Panc1 (cell line): ENCODE measurements around the gene EEF1A1.

Source experiments
- POLR2AphosphoS5 ChIP-seq: IDR thresholded peaks from 2 replicates; pipeline ENCODE4 v1.6.1; 2012; ENCODE audit warnings: mild to moderate bottlenecking, low read depth, low read length, moderate library complexity
- TF ChIP-seq, protein P1 (sequence below): fragments of 450-650 bp; IDR thresholded peaks from 2 replicates; pipeline ENCODE4 v1.5.1; 2017; ENCODE audit warnings: mild to moderate bottlenecking

GRCh38 chr6:73506246-73506645 lies 14.6 kb downstream of the EEF1A1 start:
- TF ChIP-seq POLR2AphosphoS5: no peak
- TF ChIP-seq, protein P1, sequence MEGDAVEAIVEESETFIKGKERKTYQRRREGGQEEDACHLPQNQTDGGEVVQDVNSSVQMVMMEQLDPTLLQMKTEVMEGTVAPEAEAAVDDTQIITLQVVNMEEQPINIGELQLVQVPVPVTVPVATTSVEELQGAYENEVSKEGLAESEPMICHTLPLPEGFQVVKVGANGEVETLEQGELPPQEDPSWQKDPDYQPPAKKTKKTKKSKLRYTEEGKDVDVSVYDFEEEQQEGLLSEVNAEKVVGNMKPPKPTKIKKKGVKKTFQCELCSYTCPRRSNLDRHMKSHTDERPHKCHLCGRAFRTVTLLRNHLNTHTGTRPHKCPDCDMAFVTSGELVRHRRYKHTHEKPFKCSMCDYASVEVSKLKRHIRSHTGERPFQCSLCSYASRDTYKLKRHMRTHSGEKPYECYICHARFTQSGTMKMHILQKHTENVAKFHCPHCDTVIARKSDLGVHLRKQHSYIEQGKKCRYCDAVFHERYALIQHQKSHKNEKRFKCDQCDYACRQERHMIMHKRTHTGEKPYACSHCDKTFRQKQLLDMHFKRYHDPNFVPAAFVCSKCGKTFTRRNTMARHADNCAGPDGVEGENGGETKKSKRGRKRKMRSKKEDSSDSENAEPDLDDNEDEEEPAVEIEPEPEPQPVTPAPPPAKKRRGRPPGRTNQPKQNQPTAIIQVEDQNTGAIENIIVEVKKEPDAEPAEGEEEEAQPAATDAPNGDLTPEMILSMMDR: no peak
